HFF-Myc (cell line): ENCODE measurements around the gene SLIT1.

ENCODE experiments used
- DNase-seq: peaks from one replicate; pipeline ENCODE4 v3.0.0-alpha.2; 2011; ENCODE audit warnings: low read depth; ENCODE audit errors: extremely low read depth
- H3K4me3 ChIP-seq: replicated peaks from 2 replicates; pipeline ENCODE4 v1.5.1; 2011; ENCODE audit warnings: low read depth, mild to moderate bottlenecking, control low read depth, low read length
- CTCF ChIP-seq: IDR thresholded peaks from 2 replicates; pipeline ENCODE4 v1.5.1; 2012; ENCODE audit warnings: mild to moderate bottlenecking, low read depth, low read length, control low read depth; ENCODE audit errors: missing control alignments

SLIT1 gene

DNA sequence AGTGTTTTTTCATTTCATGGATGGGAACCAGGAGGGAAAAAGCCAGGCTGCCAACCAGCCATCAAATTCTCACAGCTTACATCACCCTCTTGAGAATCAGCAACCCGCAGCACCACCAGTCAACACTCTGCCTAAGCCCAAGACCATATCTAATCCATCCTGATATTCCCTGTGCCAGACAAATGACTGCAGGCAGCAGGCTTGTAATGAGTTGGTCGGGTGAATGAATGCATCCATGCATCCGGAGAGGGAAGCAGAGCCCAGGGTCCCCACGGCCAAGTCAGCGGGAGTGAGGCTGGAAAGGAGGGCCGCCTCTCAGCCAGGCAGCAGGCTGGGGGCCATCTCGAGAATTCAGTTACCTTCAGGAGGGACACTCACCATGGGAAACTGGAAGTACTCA, 46.9 kb downstream of the SLIT1 start:
- H3K4me3 ChIP-seq, result no peak overlapping the region
- no peak for TF ChIP-seq CTCF
- no peak for DNase-seq

GRCh38 chr10:97138174-97138573, 47.6 kb downstream of the SLIT1 start:
- H3K4me3 ChIP-seq, result no peak overlapping the region
- no peak for TF ChIP-seq CTCF
- DNase-seq, result no peak

- no peak for DNase-seq
- TF ChIP-seq CTCF, result no peak
- H3K4me3 ChIP-seq, result no peak overlapping the region
Observed at GRCh38 chr10:97136756-97137155, 49.0 kb downstream of the SLIT1 start.

- no peak for TF ChIP-seq CTCF
- no peak for DNase-seq
- no peak overlapping the region for H3K4me3 ChIP-seq
Observed at GRCh38 chr10:97135464-97135863, 50.3 kb downstream of the SLIT1 start.

GRCh38 chr10:97134983-97135382, 50.8 kb downstream of the SLIT1 start:
- H3K4me3 ChIP-seq, result no peak overlapping the region
- TF ChIP-seq CTCF, result no peak
- no peak for DNase-seq

DNA sequence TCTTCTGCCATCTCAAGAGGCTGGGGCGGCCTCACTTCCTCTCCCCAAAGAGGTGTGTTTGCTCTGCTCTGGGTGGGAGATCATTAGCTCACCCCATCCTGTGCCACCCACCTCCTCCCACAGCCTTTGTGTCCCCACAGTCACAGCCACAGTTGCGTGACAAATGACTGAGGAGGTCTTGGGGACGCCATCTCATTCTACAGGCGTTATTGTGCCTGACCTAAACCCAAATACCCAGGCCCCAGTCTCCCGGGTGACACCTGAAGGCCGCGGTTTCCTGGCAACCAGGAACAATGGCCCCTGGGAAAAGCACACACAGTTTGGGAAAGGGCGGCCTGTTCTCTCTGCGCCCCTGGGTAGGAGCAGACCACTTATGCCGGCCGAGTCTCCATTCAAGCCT, 51.6 kb downstream of the SLIT1 start:
- no peak for TF ChIP-seq CTCF
- no peak for DNase-seq
- H3K4me3 ChIP-seq, result no peak overlapping the region

DNA sequence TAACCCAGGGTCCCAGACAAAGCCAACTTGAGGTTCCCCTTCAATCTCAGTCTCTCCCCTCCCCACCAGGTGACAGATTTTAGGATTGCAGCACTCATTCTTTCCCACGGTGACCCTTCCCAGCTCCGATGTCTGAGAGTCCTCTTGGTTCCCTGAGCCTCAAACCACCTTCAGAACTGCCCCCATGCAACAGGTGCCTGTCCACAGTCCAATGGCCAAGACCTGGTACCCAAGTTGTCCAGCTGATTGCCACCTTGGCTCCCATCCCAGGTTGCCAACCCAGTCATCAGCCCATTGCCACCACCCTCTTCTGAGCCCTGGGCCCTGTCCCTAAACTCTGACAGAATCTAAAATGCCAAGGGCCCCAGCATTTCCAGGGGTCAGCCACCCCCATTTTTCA, 53.5 kb downstream of the SLIT1 start:
- H3K4me3 ChIP-seq, result no peak overlapping the region
- DNase-seq, result no peak
- TF ChIP-seq CTCF, result no peak
